ENCODE measurements around the gene SLF2. TPM values are rescaled to one million over a fixed set of nuclear protein-coding genes. Genes with fewer than 3 reads are reported as not detected.
A peak's percentile ranks its signal among the peaks of the same experiment; 100 is the strongest.

The SLF2 gene
- total and polyA plus RNA-seq, 4 donors: 4.0 to 18.8 (median 12.1) TPM

- TF ChIP-seq EGR1 (IDR thresholded peaks at IDR 0.05; ENCODE audit: low read depth in 2 of 2) (no peak), SP1 (IDR thresholded peaks at IDR 0.05) (no peak), GABPA (IDR thresholded peaks at IDR 0.05 in 1 of 2, conservative IDR thresholded peaks at IDR 0.05 in 1 of 2) (no peak), FOXA1 (IDR thresholded peaks at IDR 0.05) (no peak), YY1 (IDR thresholded peaks at IDR 0.05) (no peak), MAX (IDR thresholded peaks at IDR 0.05) (no peak), RXRA (IDR thresholded peaks at IDR 0.05) (no peak), HNF4G (IDR thresholded peaks at IDR 0.05) (no peak), HNF4A (conservative IDR thresholded peaks at IDR 0.05) (no peak)
Measured at GRCh38 chr10:100895346-100895745, 17.4 kb upstream of the SLF2 start (continued).

- peak; percentile 24 for DNase-seq (ENCODE audit: low spot score)
- H3K4me3 ChIP-seq (ENCODE audit: low read depth in 1 of 3, low read length in 3 of 3): no peak overlapping the region
- peaks cover 0 to 4% (median 1%) of the 10 kb centered on the region in 4 donors for H3K27me3 ChIP-seq (ENCODE audit: control insufficient read depth in 4 of 4, insufficient read depth in 4 of 4, low read length in 3 of 4)
- H3K4me1 ChIP-seq (ENCODE audit: control insufficient read depth in 4 of 4, insufficient read depth in 4 of 4, low read length in 3 of 4): no peaks in the 10 kb centered on the region
- 97% methylated on average over 3 of the region's 3 CpGs for WGBS
- no peaks in the 10 kb centered on the region for H3K36me3 ChIP-seq (ENCODE audit: control insufficient read depth in 4 of 4, insufficient read depth in 3 of 4, low read depth in 1 of 4, low read length in 3 of 4)
- H3K9ac ChIP-seq (ENCODE audit: low read depth in 1 of 2, low read length in 2 of 2): no peak overlapping the region
- TF ChIP-seq RAD21 (IDR thresholded peaks at IDR 0.05): no peak
- TF ChIP-seq YY1 (IDR thresholded peaks at IDR 0.05): no peak
- no peak for TF ChIP-seq FOXA1 (IDR thresholded peaks at IDR 0.05)
- no peak for TF ChIP-seq REST (IDR thresholded peaks at IDR 0.05)
- no peak for TF ChIP-seq TAF1 (conservative IDR thresholded peaks at IDR 0.05)
- TF ChIP-seq JUND (IDR thresholded peaks at IDR 0.05): no peak
- no peak for TF ChIP-seq HNF4A (conservative IDR thresholded peaks at IDR 0.05)
- no peak for TF ChIP-seq CTCF (IDR thresholded peaks at IDR 0.05; ENCODE audit: low read depth, low read length, missing input control)
- no peak for TF ChIP-seq FOXA2 (IDR thresholded peaks at IDR 0.05)
- no peak for TF ChIP-seq ZBTB33 (IDR thresholded peaks at IDR 0.05)
- TF ChIP-seq GABPA (IDR thresholded peaks at IDR 0.05 in 1 of 2, conservative IDR thresholded peaks at IDR 0.05 in 1 of 2): no peak
- TF ChIP-seq SP1 (IDR thresholded peaks at IDR 0.05): no peak
- TF ChIP-seq NR2F2 (IDR thresholded peaks at IDR 0.05): no peak
- no peak for TF ChIP-seq MAX (IDR thresholded peaks at IDR 0.05)
- no peak for TF ChIP-seq ATF3 (IDR thresholded peaks at IDR 0.05)
- no peak for TF ChIP-seq HNF4G (IDR thresholded peaks at IDR 0.05)
- TF ChIP-seq RXRA (IDR thresholded peaks at IDR 0.05): no peak
- TF ChIP-seq EGR1 (IDR thresholded peaks at IDR 0.05; ENCODE audit: low read depth in 2 of 2): no peak
- H3K9me3 ChIP-seq (ENCODE audit: control insufficient read depth in 4 of 4, low read length in 3 of 4): no peaks in the 10 kb centered on the region
- no peak overlapping the region for H3K27ac ChIP-seq (ENCODE audit: low read depth in 1 of 2, low read length in 2 of 2)
Measured at GRCh38 chr10:100895896-100896295, 16.9 kb upstream of the SLF2 start.

All from liver (tissue), 9 donors.